ENCODE measurements around the gene SGTA. TPM values are rescaled to one million over a fixed set of nuclear protein-coding genes. Genes with fewer than 3 reads are reported as not detected.

The SGTA gene
- total and polyA plus RNA-seq, 2 experiments from 2014 or later = 71.6 to 102 TPM

DNA sequence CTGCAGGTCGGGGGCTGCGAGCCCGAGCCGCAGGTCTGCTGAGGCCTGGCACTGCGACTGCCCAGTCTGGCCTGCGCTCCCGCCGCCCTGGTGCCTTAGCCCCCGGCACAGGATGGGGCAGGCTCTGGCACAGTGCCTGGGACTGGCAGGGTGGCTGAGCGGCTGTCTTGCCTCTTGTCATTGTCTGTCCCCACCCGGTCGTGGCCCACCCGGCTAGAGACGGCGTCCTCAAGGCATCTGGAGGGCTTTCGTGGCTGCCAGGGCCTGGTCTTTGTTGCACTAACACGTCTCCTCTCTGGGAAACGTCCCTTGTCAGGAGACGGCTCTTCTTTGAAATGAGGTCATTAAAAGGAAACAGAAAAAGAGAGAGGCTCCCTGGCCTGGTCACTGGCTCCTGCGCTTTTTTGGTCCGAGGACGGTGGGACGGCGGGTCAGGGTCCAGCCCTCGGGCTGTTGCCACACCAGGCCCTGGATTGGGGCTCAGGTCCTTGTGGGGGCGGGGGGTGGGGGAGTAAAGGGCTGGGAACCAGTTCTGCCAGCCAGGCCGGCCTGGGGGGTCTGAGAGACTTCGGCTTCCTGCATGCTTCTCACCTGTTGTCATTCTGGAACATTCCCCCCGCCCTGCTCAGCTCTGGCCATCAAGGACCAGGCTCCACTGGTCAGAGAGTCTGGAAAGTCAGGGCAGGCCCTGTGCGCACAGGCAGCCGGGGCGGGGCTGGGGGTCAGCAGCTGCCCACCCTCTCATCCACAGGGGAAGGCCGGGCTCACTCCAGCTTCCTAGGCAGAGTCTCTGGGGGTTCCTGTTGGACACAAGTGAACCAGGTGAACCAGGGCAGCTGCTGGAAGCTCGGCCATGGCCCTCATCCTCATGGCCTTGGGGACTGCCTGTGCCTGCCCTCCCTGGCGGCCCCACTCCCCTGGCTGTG is 30.4 kb upstream of the SGTA start:
- Histone ChIP-seq H3K27me3 (ENCODE audit: insufficient read depth) (no peaks in the 10 kb centered on the region), H3K27ac (ENCODE audit: low read depth) (no peak overlapping the region), H3K4me1 (ENCODE audit: insufficient read depth) (no peaks in the 10 kb centered on the region), H3K36me3 (ENCODE audit: insufficient read depth) (no peaks in the 10 kb centered on the region; the same call in 1 of the 2 replicates), H3K79me2 (replicated peaks; ENCODE audit: insufficient read depth) (no peaks in the 10 kb centered on the region), H3F3A (replicated peaks; ENCODE audit: low read depth) (no peaks in the 10 kb centered on the region), H3K4me2 (no peak overlapping the region), H3K9me2 (ENCODE audit: insufficient read depth) (no peaks in the 10 kb centered on the region), H3K4me3 (no peak overlapping the region), H2AFZ (no peak overlapping the region), H4K20me1 (replicated peaks; ENCODE audit: insufficient read depth) (no peaks in the 10 kb centered on the region)
- TF ChIP-seq POLR2AphosphoS5 (IDR thresholded peaks at IDR 0.05; ENCODE audit: low read depth) = no peak
- no peak for TF ChIP-seq EZH2phosphoT487 (IDR thresholded peaks at IDR 0.05; ENCODE audit: unreplicated experiment)
- no peak for TF ChIP-seq EZH2 (IDR thresholded peaks at IDR 0.05; ENCODE audit: low read depth, unreplicated experiment)
- TF ChIP-seq, protein P1, sequence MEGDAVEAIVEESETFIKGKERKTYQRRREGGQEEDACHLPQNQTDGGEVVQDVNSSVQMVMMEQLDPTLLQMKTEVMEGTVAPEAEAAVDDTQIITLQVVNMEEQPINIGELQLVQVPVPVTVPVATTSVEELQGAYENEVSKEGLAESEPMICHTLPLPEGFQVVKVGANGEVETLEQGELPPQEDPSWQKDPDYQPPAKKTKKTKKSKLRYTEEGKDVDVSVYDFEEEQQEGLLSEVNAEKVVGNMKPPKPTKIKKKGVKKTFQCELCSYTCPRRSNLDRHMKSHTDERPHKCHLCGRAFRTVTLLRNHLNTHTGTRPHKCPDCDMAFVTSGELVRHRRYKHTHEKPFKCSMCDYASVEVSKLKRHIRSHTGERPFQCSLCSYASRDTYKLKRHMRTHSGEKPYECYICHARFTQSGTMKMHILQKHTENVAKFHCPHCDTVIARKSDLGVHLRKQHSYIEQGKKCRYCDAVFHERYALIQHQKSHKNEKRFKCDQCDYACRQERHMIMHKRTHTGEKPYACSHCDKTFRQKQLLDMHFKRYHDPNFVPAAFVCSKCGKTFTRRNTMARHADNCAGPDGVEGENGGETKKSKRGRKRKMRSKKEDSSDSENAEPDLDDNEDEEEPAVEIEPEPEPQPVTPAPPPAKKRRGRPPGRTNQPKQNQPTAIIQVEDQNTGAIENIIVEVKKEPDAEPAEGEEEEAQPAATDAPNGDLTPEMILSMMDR (conservative IDR thresholded peaks at IDR 0.05; ENCODE audit: low read depth in 2 of 2) = no peak
- TF ChIP-seq ZNF114 (CRISPR knock-in tag; IDR thresholded peaks at IDR 0.05) = no peak
- no peak for TF ChIP-seq NANOG (IDR thresholded peaks at IDR 0.05; ENCODE audit: borderline replicate concordance)
- TF ChIP-seq, protein P2, sequence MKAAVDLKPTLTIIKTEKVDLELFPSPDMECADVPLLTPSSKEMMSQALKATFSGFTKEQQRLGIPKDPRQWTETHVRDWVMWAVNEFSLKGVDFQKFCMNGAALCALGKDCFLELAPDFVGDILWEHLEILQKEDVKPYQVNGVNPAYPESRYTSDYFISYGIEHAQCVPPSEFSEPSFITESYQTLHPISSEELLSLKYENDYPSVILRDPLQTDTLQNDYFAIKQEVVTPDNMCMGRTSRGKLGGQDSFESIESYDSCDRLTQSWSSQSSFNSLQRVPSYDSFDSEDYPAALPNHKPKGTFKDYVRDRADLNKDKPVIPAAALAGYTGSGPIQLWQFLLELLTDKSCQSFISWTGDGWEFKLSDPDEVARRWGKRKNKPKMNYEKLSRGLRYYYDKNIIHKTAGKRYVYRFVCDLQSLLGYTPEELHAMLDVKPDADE (IDR thresholded peaks at IDR 0.05) = no peak
- TF ChIP-seq STAT1 (IDR thresholded peaks at IDR 0.05; ENCODE audit: unreplicated experiment) = no peak
- TF ChIP-seq CREB1 (CRISPR knock-in tag; IDR thresholded peaks at IDR 0.05; ENCODE audit: low read depth) = no peak
- TF ChIP-seq ZNF331 (CRISPR knock-in tag; IDR thresholded peaks at IDR 0.05; ENCODE audit: low read depth) = no peak
- TF ChIP-seq, protein P3, sequence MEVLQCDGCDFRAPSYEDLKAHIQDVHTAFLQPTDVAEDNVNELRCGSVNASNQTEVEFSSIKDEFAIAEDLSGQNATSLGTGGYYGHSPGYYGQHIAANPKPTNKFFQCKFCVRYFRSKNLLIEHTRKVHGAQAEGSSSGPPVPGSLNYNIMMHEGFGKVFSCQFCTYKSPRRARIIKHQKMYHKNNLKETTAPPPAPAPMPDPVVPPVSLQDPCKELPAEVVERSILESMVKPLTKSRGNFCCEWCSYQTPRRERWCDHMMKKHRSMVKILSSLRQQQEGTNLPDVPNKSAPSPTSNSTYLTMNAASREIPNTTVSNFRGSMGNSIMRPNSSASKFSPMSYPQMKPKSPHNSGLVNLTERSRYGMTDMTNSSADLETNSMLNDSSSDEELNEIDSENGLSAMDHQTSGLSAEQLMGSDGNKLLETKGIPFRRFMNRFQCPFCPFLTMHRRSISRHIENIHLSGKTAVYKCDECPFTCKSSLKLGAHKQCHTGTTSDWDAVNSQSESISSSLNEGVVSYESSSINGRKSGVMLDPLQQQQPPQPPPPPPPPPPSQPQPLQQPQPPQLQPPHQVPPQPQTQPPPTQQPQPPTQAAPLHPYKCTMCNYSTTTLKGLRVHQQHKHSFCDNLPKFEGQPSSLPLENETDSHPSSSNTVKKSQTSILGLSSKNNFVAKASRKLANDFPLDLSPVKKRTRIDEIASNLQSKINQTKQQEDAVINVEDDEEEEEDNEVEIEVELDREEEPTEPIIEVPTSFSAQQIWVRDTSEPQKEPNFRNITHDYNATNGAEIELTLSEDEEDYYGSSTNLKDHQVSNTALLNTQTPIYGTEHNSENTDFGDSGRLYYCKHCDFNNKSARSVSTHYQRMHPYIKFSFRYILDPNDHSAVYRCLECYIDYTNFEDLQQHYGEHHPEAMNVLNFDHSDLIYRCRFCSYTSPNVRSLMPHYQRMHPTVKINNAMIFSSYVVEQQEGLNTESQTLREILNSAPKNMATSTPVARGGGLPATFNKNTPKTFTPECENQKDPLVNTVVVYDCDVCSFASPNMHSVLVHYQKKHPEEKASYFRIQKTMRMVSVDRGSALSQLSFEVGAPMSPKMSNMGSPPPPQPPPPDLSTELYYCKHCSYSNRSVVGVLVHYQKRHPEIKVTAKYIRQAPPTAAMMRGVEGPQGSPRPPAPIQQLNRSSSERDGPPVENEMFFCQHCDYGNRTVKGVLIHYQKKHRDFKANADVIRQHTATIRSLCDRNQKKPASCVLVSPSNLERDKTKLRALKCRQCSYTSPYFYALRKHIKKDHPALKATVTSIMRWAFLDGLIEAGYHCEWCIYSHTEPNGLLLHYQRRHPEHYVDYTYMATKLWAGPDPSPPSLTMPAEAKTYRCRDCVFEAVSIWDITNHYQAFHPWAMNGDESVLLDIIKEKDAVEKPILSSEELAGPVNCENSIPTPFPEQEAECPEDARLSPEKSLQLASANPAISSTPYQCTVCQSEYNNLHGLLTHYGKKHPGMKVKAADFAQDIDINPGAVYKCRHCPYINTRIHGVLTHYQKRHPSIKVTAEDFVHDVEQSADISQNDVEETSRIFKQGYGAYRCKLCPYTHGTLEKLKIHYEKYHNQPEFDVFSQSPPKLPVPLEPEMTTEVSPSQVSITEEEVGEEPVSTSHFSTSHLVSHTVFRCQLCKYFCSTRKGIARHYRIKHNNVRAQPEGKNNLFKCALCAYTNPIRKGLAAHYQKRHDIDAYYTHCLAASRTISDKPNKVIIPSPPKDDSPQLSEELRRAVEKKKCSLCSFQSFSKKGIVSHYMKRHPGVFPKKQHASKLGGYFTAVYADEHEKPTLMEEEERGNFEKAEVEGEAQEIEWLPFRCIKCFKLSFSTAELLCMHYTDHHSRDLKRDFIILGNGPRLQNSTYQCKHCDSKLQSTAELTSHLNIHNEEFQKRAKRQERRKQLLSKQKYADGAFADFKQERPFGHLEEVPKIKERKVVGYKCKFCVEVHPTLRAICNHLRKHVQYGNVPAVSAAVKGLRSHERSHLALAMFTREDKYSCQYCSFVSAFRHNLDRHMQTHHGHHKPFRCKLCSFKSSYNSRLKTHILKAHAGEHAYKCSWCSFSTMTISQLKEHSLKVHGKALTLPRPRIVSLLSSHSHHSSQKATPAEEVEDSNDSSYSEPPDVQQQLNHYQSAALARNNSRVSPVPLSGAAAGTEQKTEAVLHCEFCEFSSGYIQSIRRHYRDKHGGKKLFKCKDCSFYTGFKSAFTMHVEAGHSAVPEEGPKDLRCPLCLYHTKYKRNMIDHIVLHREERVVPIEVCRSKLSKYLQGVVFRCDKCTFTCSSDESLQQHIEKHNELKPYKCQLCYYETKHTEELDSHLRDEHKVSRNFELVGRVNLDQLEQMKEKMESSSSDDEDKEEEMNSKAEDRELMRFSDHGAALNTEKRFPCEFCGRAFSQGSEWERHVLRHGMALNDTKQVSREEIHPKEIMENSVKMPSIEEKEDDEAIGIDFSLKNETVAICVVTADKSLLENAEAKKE (CRISPR knock-in tag; IDR thresholded peaks at IDR 0.05) = no peak
- TF ChIP-seq, protein P4, sequence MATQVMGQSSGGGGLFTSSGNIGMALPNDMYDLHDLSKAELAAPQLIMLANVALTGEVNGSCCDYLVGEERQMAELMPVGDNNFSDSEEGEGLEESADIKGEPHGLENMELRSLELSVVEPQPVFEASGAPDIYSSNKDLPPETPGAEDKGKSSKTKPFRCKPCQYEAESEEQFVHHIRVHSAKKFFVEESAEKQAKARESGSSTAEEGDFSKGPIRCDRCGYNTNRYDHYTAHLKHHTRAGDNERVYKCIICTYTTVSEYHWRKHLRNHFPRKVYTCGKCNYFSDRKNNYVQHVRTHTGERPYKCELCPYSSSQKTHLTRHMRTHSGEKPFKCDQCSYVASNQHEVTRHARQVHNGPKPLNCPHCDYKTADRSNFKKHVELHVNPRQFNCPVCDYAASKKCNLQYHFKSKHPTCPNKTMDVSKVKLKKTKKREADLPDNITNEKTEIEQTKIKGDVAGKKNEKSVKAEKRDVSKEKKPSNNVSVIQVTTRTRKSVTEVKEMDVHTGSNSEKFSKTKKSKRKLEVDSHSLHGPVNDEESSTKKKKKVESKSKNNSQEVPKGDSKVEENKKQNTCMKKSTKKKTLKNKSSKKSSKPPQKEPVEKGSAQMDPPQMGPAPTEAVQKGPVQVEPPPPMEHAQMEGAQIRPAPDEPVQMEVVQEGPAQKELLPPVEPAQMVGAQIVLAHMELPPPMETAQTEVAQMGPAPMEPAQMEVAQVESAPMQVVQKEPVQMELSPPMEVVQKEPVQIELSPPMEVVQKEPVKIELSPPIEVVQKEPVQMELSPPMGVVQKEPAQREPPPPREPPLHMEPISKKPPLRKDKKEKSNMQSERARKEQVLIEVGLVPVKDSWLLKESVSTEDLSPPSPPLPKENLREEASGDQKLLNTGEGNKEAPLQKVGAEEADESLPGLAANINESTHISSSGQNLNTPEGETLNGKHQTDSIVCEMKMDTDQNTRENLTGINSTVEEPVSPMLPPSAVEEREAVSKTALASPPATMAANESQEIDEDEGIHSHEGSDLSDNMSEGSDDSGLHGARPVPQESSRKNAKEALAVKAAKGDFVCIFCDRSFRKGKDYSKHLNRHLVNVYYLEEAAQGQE (IDR thresholded peaks at IDR 0.05; ENCODE audit: unreplicated experiment) = no peak
- DNase-seq (ENCODE audit: low spot score) = no peak
- H3K36me3 Mint-ChIP-seq (ENCODE audit: low read depth) = peaks cover 18% of the 10 kb centered on the region
- ATAC-seq = no peak
- H3K27ac Mint-ChIP-seq = no peak overlapping the region
- no peaks in the 10 kb centered on the region for H3K4me1 Mint-ChIP-seq
- no peaks in the 10 kb centered on the region; the same call in 2 of the 3 replicates for H3K9me3 Mint-ChIP-seq
- H3K27me3 Mint-ChIP-seq (ENCODE audit: insufficient read depth, low read depth, poor library complexity) = peaks cover 7% of the 10 kb centered on the region
- H3K4me3 Mint-ChIP-seq = no peak overlapping the region
